Prostate gland (tissue), 2 donors: ENCODE results near the gene ASCL4.

Source experiments
- CTCF ChIP-seq, 4 experiments: fragments of 200-600 bp in 2 of 4; fragments of 450-650 bp in 2 of 4; sonication (generic) in 2 of 4; IDR thresholded peaks; 1 replicate in 3 of 4; 2 replicates in 1 of 4; pipeline ENCODE4 v1.5.1; 2016 to 2019; ENCODE audit warnings: antibody characterized with exemption in 4 of 4, mild to moderate bottlenecking in 2 of 4, moderate library complexity in 2 of 4
- POLR2AphosphoS5 ChIP-seq: sonication (generic); formaldehyde crosslinking; IDR thresholded peaks from one replicate; pipeline ENCODE4 v1.6.1; 2017; ENCODE audit warnings: antibody characterized with exemption

DNA sequence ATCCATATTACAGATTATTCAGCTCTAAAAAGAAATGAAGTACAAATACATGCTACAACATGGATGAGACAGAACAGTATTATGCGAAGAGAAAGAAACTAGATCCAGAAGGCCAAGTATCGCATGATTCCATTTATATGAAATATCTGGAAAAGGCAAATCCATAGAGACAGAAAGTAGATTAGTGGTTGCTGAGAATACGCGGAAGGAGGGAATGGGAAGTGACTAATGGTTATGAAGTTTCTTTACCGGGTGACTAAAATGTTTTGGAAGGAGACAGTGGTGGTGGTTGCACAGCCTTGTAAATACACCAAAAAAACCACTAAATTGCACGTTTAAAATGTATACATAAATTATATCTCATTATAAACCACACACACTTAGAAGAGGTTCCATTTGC is 26.0 kb upstream of the ASCL4 start:
- no peak for TF ChIP-seq POLR2AphosphoS5
- no peak for TF ChIP-seq CTCF (IDR thresholded peaks at IDR 0.05)
